ENCODE measurements around the gene CORIN. TPM values are rescaled to one million over a fixed set of nuclear protein-coding genes. Genes with fewer than 3 reads are reported as not detected.

Gene CORIN
- total and polyA plus RNA-seq, 2 of the 4 experiments (the other 2 are of a cell fraction) = 20.3 to 24.7 TPM

GRCh38 chr4:47747846-47748494 is 89.9 kb downstream of the CORIN start:
- no peaks in the 10 kb centered on the region for H3K27me3 ChIP-seq (ENCODE audit: control insufficient read depth, insufficient read depth, low read length)
- BruUV-seq (replicated peaks) = no TSS peak
- H3K4me2 ChIP-seq (ENCODE audit: low read depth, low read length) = no peak overlapping the region
- H2AK5ac ChIP-seq (ENCODE audit: low read depth, low read length) = no peak overlapping the region
- H3K18ac ChIP-seq (ENCODE audit: low read depth, low read length) = no peak overlapping the region
- DNase-seq = no peak
- no peak overlapping the region for H2BK15ac ChIP-seq (ENCODE audit: low read depth, low read length)
- H3K4me3 ChIP-seq (ENCODE audit: insufficient read depth, low read depth, low read length) = no peak overlapping the region
- no peak overlapping the region for H2BK5ac ChIP-seq (ENCODE audit: low read depth, low read length, poor library complexity, severe bottlenecking)
- H4K8ac ChIP-seq (ENCODE audit: low read depth in 2 of 2, low read length in 2 of 2) = no peak overlapping the region
- no peak for ATAC-seq (ENCODE audit: low read depth)
- H3K23ac ChIP-seq (ENCODE audit: low read depth, low read length) = no peak overlapping the region
- peaks cover 2% of the 10 kb centered on the region; the same call in 1 of the 2 replicates for H3K4me1 ChIP-seq (ENCODE audit: control insufficient read depth, insufficient read depth, low read length)
- H3K79me1 ChIP-seq (ENCODE audit: low read depth in 1 of 2, low read length in 2 of 2) = no peaks in the 10 kb centered on the region
- H3K9me3 ChIP-seq (ENCODE audit: control insufficient read depth, insufficient read depth, low read length) = no peaks in the 10 kb centered on the region
- H4K5ac ChIP-seq (ENCODE audit: low read depth, low read length) = no peak overlapping the region
- no peak overlapping the region for H4K91ac ChIP-seq (ENCODE audit: insufficient read depth, low read depth, low read length)
- H2AFZ ChIP-seq (replicated peaks; ENCODE audit: low read length, poor library complexity) = no peak overlapping the region
- H3K36me3 ChIP-seq (ENCODE audit: control insufficient read depth, insufficient read depth, low read length) = no peaks in the 10 kb centered on the region
- H3K14ac ChIP-seq (replicated peaks; ENCODE audit: low read depth, low read length) = no peak overlapping the region
- no peak overlapping the region for H2BK20ac ChIP-seq (ENCODE audit: low read depth, low read length)
- H3K56ac ChIP-seq (ENCODE audit: extremely low read depth, insufficient read depth, low read length) = no peak overlapping the region
- H2AK9ac ChIP-seq (replicated peaks; ENCODE audit: low read depth, low read length, poor library complexity) = no peak overlapping the region
- dilution Hi-C loops (cut with HindIII; ENCODE audit: low sequenced_read_pairs, unreplicated experiment) = no loop called here
- H3K9me1 ChIP-seq (ENCODE audit: insufficient read depth, low read length) = no peaks in the 10 kb centered on the region
- WGBS, 2 experiments (ENCODE audit: extremely low coverage in 2 of 2, insufficient read length in 1 of 2) = no CpG with 5 or more reads among the region's 1 CpG
- in situ Hi-C loops (cut with MboI; ENCODE audit: low sequenced_read_pairs) = no loop called here
- H4K20me1 ChIP-seq (ENCODE audit: insufficient read depth, low read length) = no peaks in the 10 kb centered on the region
- TF ChIP-seq MAFK (IDR thresholded peaks at IDR 0.05; ENCODE audit: low read depth, low read length) (no peak), RAD21 (IDR thresholded peaks at IDR 0.05; ENCODE audit: low read length) (no peak), RCOR1 (IDR thresholded peaks at IDR 0.05; ENCODE audit: insufficient replicate concordance, low read length) (no peak), ELK1 (IDR thresholded peaks at IDR 0.05; ENCODE audit: borderline replicate concordance, low read depth, low read length) (no peak), POLR2A (IDR thresholded peaks at IDR 0.05; ENCODE audit: low read depth, low read length) (no peak), NFE2L2 (IDR thresholded peaks at IDR 0.05; ENCODE audit: low read depth, low read length) (no peak), CEBPB (IDR thresholded peaks at IDR 0.05; ENCODE audit: low read depth, low read length) (no peak), MXI1 (IDR thresholded peaks at IDR 0.05; ENCODE audit: borderline replicate concordance, low read depth, low read length) (no peak), BHLHE40 (IDR thresholded peaks at IDR 0.05; ENCODE audit: low read depth, low read length) (no peak), CTCF (conservative IDR thresholded peaks at IDR 0.05; ENCODE audit: low read depth, low read length) (no peak), MAZ (IDR thresholded peaks at IDR 0.05; ENCODE audit: borderline replicate concordance, low read depth, low read length) (no peak), CHD1 (IDR thresholded peaks at IDR 0.05; ENCODE audit: low read depth, low read length) (no peak), FOS (IDR thresholded peaks at IDR 0.05; ENCODE audit: low read depth, low read length) (no peak), USF2 (IDR thresholded peaks at IDR 0.05; ENCODE audit: low read depth, low read length) (no peak), RFX5 (IDR thresholded peaks at IDR 0.05; ENCODE audit: low read depth, low read length) (no peak), SMC3 (IDR thresholded peaks at IDR 0.05; ENCODE audit: low read depth, low read length) (no peak)
- POLR2A ChIA-PET (ENCODE audit: unreplicated experiment) = no interaction called here
- CTCF ChIA-PET = interaction anchor here (0.8 to 1.1 kb wide), 2 partner anchors 30 to 89 kb away, joined by 3 to 4 read pairs; no protein-coding TSS in a partner anchor
- H3K27ac ChIP-seq (ENCODE audit: insufficient read depth, low read length) = no peak overlapping the region
- H3K9ac ChIP-seq (ENCODE audit: low read depth, low read length) = no peak overlapping the region
- H3K4ac ChIP-seq (ENCODE audit: low read depth, low read length) = no peak overlapping the region
- intact Hi-C loops (cut with micrococcal nuclease) = no loop called here
- H2BK120ac ChIP-seq (ENCODE audit: low read depth, low read length) = no peak overlapping the region
